IMR-90 (cell line): ENCODE data around the gene DNAJC4.

ENCODE experiments used
- CEBPB ChIP-seq: IDR thresholded peaks from 2 replicates; pipeline ENCODE4 v1.6.1; 2012; ENCODE audit warnings: low read depth, low read length, improper control_type of control experiment
- FOS ChIP-seq: fragments of 150-350 bp; IDR thresholded peaks from 2 replicates; pipeline ENCODE4 v1.6.1; 2016; ENCODE audit warnings: low read depth, low read length
- MAZ ChIP-seq: IDR thresholded peaks from 2 replicates; pipeline ENCODE4 v1.6.1; 2012; ENCODE audit warnings: low read depth, mild to moderate bottlenecking, low read length, improper control_type of control experiment, moderate library complexity, borderline replicate concordance
- MXI1 ChIP-seq: IDR thresholded peaks from 2 replicates; pipeline ENCODE4 v1.6.1; 2012; ENCODE audit warnings: low read depth, mild to moderate bottlenecking, low read length, moderate library complexity, borderline replicate concordance
- NFE2L2 ChIP-seq: fragments of 150-350 bp; IDR thresholded peaks from 2 replicates; pipeline ENCODE4 v1.6.1; 2016; ENCODE audit warnings: low read depth, mild to moderate bottlenecking, low read length
- POLR2A ChIP-seq: IDR thresholded peaks from 2 replicates; pipeline ENCODE4 v1.6.1; 2012; ENCODE audit warnings: mild to moderate bottlenecking, low read depth, low read length
- RAD21 ChIP-seq: IDR thresholded peaks from 2 replicates; pipeline ENCODE4 v1.6.1; 2012; ENCODE audit warnings: low read length, improper control_type of control experiment
- RCOR1 ChIP-seq: IDR thresholded peaks from 2 replicates; pipeline ENCODE4 v1.6.1; 2012; ENCODE audit warnings: mild to moderate bottlenecking, low read length, improper control_type of control experiment; ENCODE audit not compliant: insufficient replicate concordance
- RFX5 ChIP-seq: IDR thresholded peaks from 2 replicates; pipeline ENCODE4 v1.8.0; 2012; ENCODE audit warnings: low read depth, mild to moderate bottlenecking, low read length, moderate library complexity
- SMC3 ChIP-seq: fragments of 150-350 bp; IDR thresholded peaks from 2 replicates; pipeline ENCODE4 v1.6.1; 2016; ENCODE audit warnings: low read depth, mild to moderate bottlenecking, antibody characterized with exemption, low read length, moderate library complexity
- TF ChIP-seq, protein P1 (sequence below): conservative IDR thresholded peaks from 2 replicates; pipeline ENCODE4 v1.5.1; 2012; ENCODE audit warnings: mild to moderate bottlenecking, low read depth, low read length, improper control_type of control experiment
- TF ChIP-seq, protein P2 (sequence below): fragments of 150-350 bp; IDR thresholded peaks from 2 replicates; pipeline ENCODE4 v1.6.1; 2016; ENCODE audit warnings: low read depth, mild to moderate bottlenecking, low read length, moderate library complexity, borderline replicate concordance
- TF ChIP-seq, protein P3 (sequence below): fragments of 150-350 bp; IDR thresholded peaks from 2 replicates; pipeline ENCODE4 v1.6.1; 2017; ENCODE audit warnings: mild to moderate bottlenecking, antibody characterized with exemption, low read length, low read depth

DNA sequence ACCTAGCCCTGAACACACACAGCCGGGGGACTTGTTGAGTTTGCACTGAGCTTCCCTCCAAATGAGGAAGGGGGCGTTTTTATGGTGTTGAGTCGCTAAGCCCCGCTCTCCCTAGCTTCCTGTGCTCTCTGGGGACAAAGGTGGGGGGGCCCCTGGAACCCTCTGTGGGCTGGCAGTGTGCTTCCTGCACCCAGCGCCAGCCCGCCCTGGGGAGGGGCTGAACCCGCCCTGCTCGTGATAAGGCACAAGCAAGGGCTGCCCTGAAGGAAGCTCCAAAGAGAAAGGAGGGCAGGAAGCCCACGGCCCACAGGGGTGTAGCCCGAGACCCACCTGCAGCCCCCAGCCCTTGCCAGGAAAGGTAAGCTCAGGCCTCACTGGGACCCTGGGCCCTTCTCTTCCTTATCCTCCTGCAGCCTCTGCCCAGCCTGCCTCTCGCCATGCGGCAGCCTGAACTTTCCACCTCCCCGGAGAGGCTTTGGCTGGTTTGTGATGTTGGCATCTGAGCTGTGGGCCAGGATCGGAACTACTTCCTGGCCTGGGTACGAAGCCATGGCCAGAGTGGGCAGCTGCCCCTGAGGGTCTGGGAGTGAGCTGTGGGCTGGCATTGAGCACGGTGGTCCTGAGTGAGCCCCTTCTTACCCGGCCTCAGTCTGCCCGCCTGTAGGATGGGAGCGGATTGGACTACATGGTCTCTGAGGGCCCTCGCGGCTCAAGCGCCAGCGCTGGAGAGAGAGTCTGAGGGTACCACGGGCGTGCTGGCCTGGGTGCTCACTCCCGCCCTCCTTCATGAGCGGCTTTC is 23.7 kb upstream of the DNAJC4 start, which contains the start of gene FERMT3:
- TF ChIP-seq, protein P1, sequence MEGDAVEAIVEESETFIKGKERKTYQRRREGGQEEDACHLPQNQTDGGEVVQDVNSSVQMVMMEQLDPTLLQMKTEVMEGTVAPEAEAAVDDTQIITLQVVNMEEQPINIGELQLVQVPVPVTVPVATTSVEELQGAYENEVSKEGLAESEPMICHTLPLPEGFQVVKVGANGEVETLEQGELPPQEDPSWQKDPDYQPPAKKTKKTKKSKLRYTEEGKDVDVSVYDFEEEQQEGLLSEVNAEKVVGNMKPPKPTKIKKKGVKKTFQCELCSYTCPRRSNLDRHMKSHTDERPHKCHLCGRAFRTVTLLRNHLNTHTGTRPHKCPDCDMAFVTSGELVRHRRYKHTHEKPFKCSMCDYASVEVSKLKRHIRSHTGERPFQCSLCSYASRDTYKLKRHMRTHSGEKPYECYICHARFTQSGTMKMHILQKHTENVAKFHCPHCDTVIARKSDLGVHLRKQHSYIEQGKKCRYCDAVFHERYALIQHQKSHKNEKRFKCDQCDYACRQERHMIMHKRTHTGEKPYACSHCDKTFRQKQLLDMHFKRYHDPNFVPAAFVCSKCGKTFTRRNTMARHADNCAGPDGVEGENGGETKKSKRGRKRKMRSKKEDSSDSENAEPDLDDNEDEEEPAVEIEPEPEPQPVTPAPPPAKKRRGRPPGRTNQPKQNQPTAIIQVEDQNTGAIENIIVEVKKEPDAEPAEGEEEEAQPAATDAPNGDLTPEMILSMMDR = no peak
- no peak for TF ChIP-seq RAD21
- TF ChIP-seq, protein P2, sequence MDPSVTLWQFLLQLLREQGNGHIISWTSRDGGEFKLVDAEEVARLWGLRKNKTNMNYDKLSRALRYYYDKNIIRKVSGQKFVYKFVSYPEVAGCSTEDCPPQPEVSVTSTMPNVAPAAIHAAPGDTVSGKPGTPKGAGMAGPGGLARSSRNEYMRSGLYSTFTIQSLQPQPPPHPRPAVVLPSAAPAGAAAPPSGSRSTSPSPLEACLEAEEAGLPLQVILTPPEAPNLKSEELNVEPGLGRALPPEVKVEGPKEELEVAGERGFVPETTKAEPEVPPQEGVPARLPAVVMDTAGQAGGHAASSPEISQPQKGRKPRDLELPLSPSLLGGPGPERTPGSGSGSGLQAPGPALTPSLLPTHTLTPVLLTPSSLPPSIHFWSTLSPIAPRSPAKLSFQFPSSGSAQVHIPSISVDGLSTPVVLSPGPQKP = no peak
- TF ChIP-seq SMC3 = no peak
- TF ChIP-seq POLR2A = no peak
- no peak for TF ChIP-seq RFX5
- TF ChIP-seq CEBPB = no peak
- no peak for TF ChIP-seq MAZ
- TF ChIP-seq RCOR1 = no peak
- TF ChIP-seq FOS = no peak
- TF ChIP-seq, protein P3, sequence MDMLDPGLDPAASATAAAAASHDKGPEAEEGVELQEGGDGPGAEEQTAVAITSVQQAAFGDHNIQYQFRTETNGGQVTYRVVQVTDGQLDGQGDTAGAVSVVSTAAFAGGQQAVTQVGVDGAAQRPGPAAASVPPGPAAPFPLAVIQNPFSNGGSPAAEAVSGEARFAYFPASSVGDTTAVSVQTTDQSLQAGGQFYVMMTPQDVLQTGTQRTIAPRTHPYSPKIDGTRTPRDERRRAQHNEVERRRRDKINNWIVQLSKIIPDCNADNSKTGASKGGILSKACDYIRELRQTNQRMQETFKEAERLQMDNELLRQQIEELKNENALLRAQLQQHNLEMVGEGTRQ = no peak
- no peak for TF ChIP-seq MXI1
- TF ChIP-seq NFE2L2 = no peak
